HepG2 (cell line): Measurements from ENCODE around the gene DSCAML1. TPM values are rescaled to one million over a fixed set of nuclear protein-coding genes. Genes with fewer than 3 reads are reported as not detected.

Experiments used
- ATAC-seq: fragments of 200-7000 bp; cut with Tn5 transposase; 3 replicates; pipeline ENCODE4 v1.9.1; 2020; ENCODE audit warnings: mild to moderate bottlenecking, moderate library complexity
- BruUV-seq: library from RNA; stranded (reverse); fragments of 400-500 nt; replicated peaks from 2 replicates; lab custom pipeline; 2021; lab: Mats Ljungman, UMichigan
- CTCF ChIA-PET: fragments of 300-600 bp; formaldehyde crosslinking; extraction: SDS; loops from one replicate; lab custom pipeline; 2021; ENCODE audit warnings: low total read pairs, inconsistent platforms, low intra/inter-chr PET ratio; lab: Yijun Ruan, JAX
- POLR2A ChIA-PET: fragments of 350-600 bp; sonication (Branson Sonifier 250); formaldehyde crosslinking; loops from one replicate; lab custom pipeline; 2020; ENCODE audit warnings: antibody characterized with exemption, inconsistent platforms; lab: Yijun Ruan, JAX
- DNase-seq: peaks from one replicate; pipeline ENCODE4 v3.0.0-alpha.2; 2015; ENCODE audit warnings: low spot score
- FAIRE-seq: peaks from 3 replicates; lab custom pipeline; 2011; peaks lifted over from hg19 to GRCh38; lab: Jason Lieb, UNC
- H2AFZ ChIP-seq: one replicate; pipeline ENCODE4 v1.6.1; 2011; ENCODE audit warnings: low read length, inconsistent platforms
- H3K27ac ChIP-seq: fragments of 300-600 bp; 3 replicates; pipeline ENCODE4 v1.8.0; 2011; ENCODE audit warnings: mixed run types, mild to moderate bottlenecking, mixed read lengths, low read length, inconsistent platforms; ENCODE audit not compliant: insufficient read depth; ENCODE audit errors: extremely low read length
- H3K27me3 ChIP-seq, 2 experiments: fragments of 200-600 bp in 1 of 2; 2 replicates in 1 of 2; 3 replicates in 1 of 2; pipeline versions ENCODE4 v1.6.0 to v1.8.0; 2011; ENCODE audit warnings: low read length in 2 of 2, mild to moderate bottlenecking in 2 of 2, moderate library complexity in 2 of 2, inconsistent platforms in 1 of 2; ENCODE audit not compliant: insufficient read depth in 2 of 2, control insufficient read depth in 1 of 2
- H3K36me3 ChIP-seq, 2 experiments: fragments of 200-600 bp in 1 of 2; replicated peaks in 1 of 2; 2 replicates in 1 of 2; 3 replicates in 1 of 2; pipeline versions ENCODE4 v1.5.1 to v1.8.0; 2011; ENCODE audit warnings: low read length in 2 of 2, inconsistent platforms in 1 of 2; ENCODE audit not compliant: insufficient read depth in 2 of 2, control insufficient read depth in 1 of 2
- H3K4me1 ChIP-seq: 2 replicates; pipeline ENCODE4 v1.5.1; 2012; ENCODE audit warnings: low read length, inconsistent platforms; ENCODE audit not compliant: insufficient read depth
- H3K4me2 ChIP-seq: 2 replicates; pipeline ENCODE4 v1.6.0; 2011; ENCODE audit warnings: low read depth, low read length, inconsistent platforms
- H3K4me3 ChIP-seq, 3 experiments: fragments of 200-600 bp in 1 of 3; sonication (generic), shearing (Covaris generic) in 1 of 3; replicated peaks in 1 of 3; 2 replicates each; pipeline ENCODE4 v1.5.1; 2011 to 2016; ENCODE audit warnings: low read length in 3 of 3, inconsistent platforms in 2 of 3, low read depth in 2 of 3, mild to moderate bottlenecking in 2 of 3, control low read depth in 1 of 3, mixed read lengths in 1 of 3; ENCODE audit not compliant: insufficient read depth in 1 of 3
- H3K79me2 ChIP-seq: one replicate; pipeline ENCODE4 v1.6.1; 2011; ENCODE audit warnings: low read length, inconsistent platforms; ENCODE audit not compliant: insufficient read depth
- H3K9ac ChIP-seq: 2 replicates; pipeline ENCODE4 v1.6.0; 2011; ENCODE audit warnings: mild to moderate bottlenecking, low read depth, low read length, inconsistent platforms; ENCODE audit not compliant: insufficient read depth
- H3K9me3 ChIP-seq: 2 replicates; pipeline ENCODE4 v1.5.1; 2012; ENCODE audit warnings: mild to moderate bottlenecking, low read length
- H4K20me1 ChIP-seq: 2 replicates; pipeline ENCODE4 v1.6.0; 2011; ENCODE audit warnings: inconsistent platforms, mild to moderate bottlenecking, low read length, moderate library complexity; ENCODE audit not compliant: insufficient read depth
- CHD2 ChIP-seq: IDR thresholded peaks from 2 replicates; pipeline ENCODE4 v1.6.1; 2011; ENCODE audit warnings: low read depth, low read length, improper control_type of control experiment
- DMAP1 ChIP-seq: IDR thresholded peaks from 2 replicates; pipeline ENCODE4 v1.6.1; 2016
- GLI4 ChIP-seq: sonication (generic); formaldehyde crosslinking; IDR thresholded peaks from 2 replicates; pipeline ENCODE4 v1.5.1; 2020; ENCODE audit warnings: missing genetic modification reagents, mild to moderate bottlenecking, moderate library complexity, borderline replicate concordance
- HMGA1 ChIP-seq: sonication (generic); formaldehyde crosslinking; conservative IDR thresholded peaks from 2 replicates; pipeline ENCODE4 v1.4.0; 2020; ENCODE audit warnings: missing genetic modification reagents
- JUNB ChIP-seq: sonication (generic); formaldehyde crosslinking; IDR thresholded peaks from 2 replicates; pipeline ENCODE4 v1.8.0; 2022; ENCODE audit warnings: missing genetic modification reagents, mild to moderate bottlenecking, borderline replicate concordance
- KDM5A ChIP-seq: fragments of 200-600 bp; sonication (generic); IDR thresholded peaks from 2 replicates; pipeline ENCODE4 v1.7.0; 2018; ENCODE audit warnings: antibody characterized with exemption, mild to moderate bottlenecking, low read length, borderline replicate concordance
- KLF9 ChIP-seq: IDR thresholded peaks from 2 replicates; pipeline ENCODE4 v1.6.1; 2016; ENCODE audit warnings: low read depth
- PAX8 ChIP-seq: sonication (generic); formaldehyde crosslinking; IDR thresholded peaks from 2 replicates; pipeline ENCODE4 v1.8.0; 2022; ENCODE audit warnings: mild to moderate bottlenecking, missing genetic modification reagents, borderline replicate concordance
- SNAPC2 ChIP-seq: sonication (generic); formaldehyde crosslinking; IDR thresholded peaks from 2 replicates; pipeline ENCODE4 v1.8.1; 2022; ENCODE audit warnings: mild to moderate bottlenecking, missing genetic modification reagents
- YY1 ChIP-seq: IDR thresholded peaks from 2 replicates; pipeline ENCODE4 v1.6.1; 2011; ENCODE audit warnings: low read length, low read depth, moderate library complexity, mild to moderate bottlenecking; ENCODE audit not compliant: insufficient read depth, insufficient replicate concordance
- ZNF589 ChIP-seq: sonication (generic); formaldehyde crosslinking; conservative IDR thresholded peaks from 2 replicates; pipeline ENCODE4 v1.8.0; 2022; ENCODE audit warnings: mild to moderate bottlenecking, moderate library complexity, missing genetic modification reagents
- ZSCAN12 ChIP-seq: sonication (generic); formaldehyde crosslinking; IDR thresholded peaks from 2 replicates; pipeline ENCODE4 v1.9.0; 2021; ENCODE audit warnings: mild to moderate bottlenecking, missing genetic modification reagents
- WGBS: methylation state at CpG from one replicate; pipeline ENCODE4 v1.1.6; 2017; ENCODE audit warnings: low lambda C conversion rate; 5-methylcytosine and 5-hydroxymethylcytosine counted together
- in situ Hi-C: cut with HindIII; loops from 2 replicates; pipeline ENCODE4 v1.10.0; 2017; ENCODE audit warnings: low pct_unique_long_range_greater_than_20kb; ENCODE audit not compliant: extremely low pct_ligation_motif_present
- intact Hi-C: fragments of 100-400 bp; cut with micrococcal nuclease; formaldehyde crosslinking; loops from one replicate; pipeline ENCODE4 v1.10.0; 2022; ENCODE audit not compliant: unreplicated experiment
- polyA plus RNA-seq, 8 experiments: library from polyadenylated mRNA; depleted of rRNA in 3 of 8; stranded (reverse) in 7 of 8; unstranded in 1 of 8; fragments of >200 nt; fragmentation: Illumina TruSeq in 4 of 8; extraction: Trizol in 4 of 8; gene quantifications; 2 replicates each; pipeline versions ENCODE4 v1.2.1 to v1.2.3, GENCODE V29; 2011 to 2016; ENCODE audit warnings: low read depth in 4 of 8, missing spikeins in 1 of 8, mixed read lengths in 1 of 8; ENCODE audit not compliant: insufficient read depth in 1 of 8
- total RNA-seq, 5 experiments: library from RNA; depleted of rRNA; stranded (reverse); fragments of >200 nt; fragmentation: Illumina TruSeq; extraction: Trizol; gene quantifications; 2 replicates each; pipeline ENCODE4 v1.2.3, GENCODE V29; 2016; ENCODE audit warnings: low read depth in 1 of 5
- TF ChIP-seq, protein P1 (sequence below): sonication (generic); formaldehyde crosslinking; IDR thresholded peaks from 2 replicates; pipeline ENCODE4 v1.9.0; 2022; ENCODE audit warnings: missing genetic modification reagents, mild to moderate bottlenecking, borderline replicate concordance
- TF ChIP-seq, protein P2 (sequence below): sonication (generic); formaldehyde crosslinking; IDR thresholded peaks from 2 replicates; pipeline ENCODE4 v1.9.0; 2021; ENCODE audit warnings: missing genetic modification reagents, mild to moderate bottlenecking, borderline replicate concordance
- TF ChIP-seq, protein P3 (sequence below): sonication (generic); formaldehyde crosslinking; IDR thresholded peaks from 2 replicates; pipeline ENCODE4 v1.8.0; 2022; ENCODE audit warnings: mild to moderate bottlenecking, missing genetic modification reagents, moderate library complexity

Gene DSCAML1
- total and polyA plus RNA-seq, 2 of the 13 experiments (the other 11 are each of a cell fraction or from before 2014, with no cell fraction given): 0.29 to 0.40 TPM

DNA sequence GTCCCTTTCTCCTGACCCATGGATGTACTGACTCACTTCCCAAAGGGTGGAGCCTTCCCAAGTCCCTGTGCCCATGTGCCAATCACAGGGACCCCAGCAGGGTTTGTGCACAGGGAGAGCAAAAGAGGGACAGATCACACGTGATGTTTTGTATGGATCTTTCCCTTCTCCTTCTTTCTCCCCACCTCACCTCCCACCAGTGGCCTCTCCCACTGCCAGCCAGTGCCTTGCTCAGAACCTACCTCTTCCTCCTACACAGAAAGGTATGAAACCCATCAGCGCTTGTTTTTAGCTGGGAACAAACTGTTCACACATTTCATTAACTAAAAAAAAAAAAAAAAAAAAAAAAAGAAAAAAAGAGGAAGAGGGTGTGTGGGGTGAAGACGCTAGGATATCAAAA, 112.9 kb downstream of the DSCAML1 start:
- Histone ChIP-seq H3K79me2 (no peaks in the 10 kb centered on the region), H3K9ac (no peak overlapping the region), H4K20me1 (no peaks in the 10 kb centered on the region; the same call in 1 of the 2 replicates), H3K27ac (no peak overlapping the region), H3K4me2 (no peak overlapping the region), H3K9me3 (no peaks in the 10 kb centered on the region)
- CTCF ChIA-PET: no interaction called here
- 45% methylated on average over 3 of the region's 3 CpGs for WGBS
- no peak for ATAC-seq
- FAIRE-seq: no peak
- TF ChIP-seq ZSCAN12 (CRISPR knock-in tag): no peak
- TF ChIP-seq, all 625 proteins: peak for 0
- Histone ChIP-seq H3K4me3 (no peak overlapping the region), H2AFZ (no peak overlapping the region), H3K27me3 (peaks cover 2% of the 10 kb centered on the region in 2 experiments; a peak in 2 of 5 replicates), H3K36me3 (no peaks in the 10 kb centered on the region), H3K4me1 (peaks cover 11% of the 10 kb centered on the region)
- no peak for DNase-seq
- in situ Hi-C loops (no loop called here), intact Hi-C loops (no loop called here)
- BruUV-seq: no TSS peak
- POLR2A ChIA-PET: no interaction called here

DNA sequence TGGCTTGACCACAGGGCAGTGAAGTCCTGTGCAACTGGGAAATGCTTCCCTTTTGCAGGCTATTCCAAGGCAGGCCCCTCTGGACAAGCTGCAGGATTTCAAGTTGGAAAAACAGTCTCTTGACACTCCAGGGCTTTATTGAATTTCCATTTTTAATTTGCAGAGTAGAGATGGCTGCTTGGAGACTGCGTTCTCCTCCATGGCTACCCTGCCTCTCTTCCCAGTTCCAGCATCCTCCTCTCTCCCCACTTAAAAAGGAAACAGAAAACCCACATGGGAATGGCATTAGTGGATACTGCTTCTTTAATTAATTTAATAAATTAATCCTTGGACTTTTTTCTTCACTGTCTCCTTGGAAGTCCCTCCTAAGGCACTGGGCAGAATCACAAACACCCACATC, 115.6 kb downstream of the DSCAML1 start:
- FAIRE-seq (no peak), ATAC-seq (no peak), DNase-seq (no peak)
- peaks cover 21% of the 10 kb centered on the region for H3K4me1 ChIP-seq
- no peak overlapping the region for H3K27ac ChIP-seq
- ChIA-PET CTCF (no interaction called here), POLR2A (no interaction called here)
- no peaks in the 10 kb centered on the region for H3K36me3 ChIP-seq
- no peaks in the 10 kb centered on the region for H3K79me2 ChIP-seq
- intact Hi-C loops (no loop called here), in situ Hi-C loops (no loop called here)
- no peak overlapping the region for H3K4me2 ChIP-seq
- no TSS peak for BruUV-seq
- H3K9ac ChIP-seq: no peak overlapping the region
- no peaks in the 10 kb centered on the region; the same call in 1 of the 2 replicates for H4K20me1 ChIP-seq
- 25% methylated on average over 1 of the region's 1 CpG for WGBS
- TF ChIP-seq ZNF589 (CRISPR knock-in tag) (no peak), CHD2 (no peak), KLF9 (CRISPR knock-in tag) (no peak), KDM5A (no peak), SNAPC2 (CRISPR knock-in tag) (no peak), YY1 (no peak), HMGA1 (CRISPR knock-in tag) (no peak), JUNB (CRISPR knock-in tag) (no peak), GLI4 (CRISPR knock-in tag) (no peak), PAX8 (CRISPR knock-in tag) (no peak), DMAP1 (CRISPR knock-in tag) (no peak)
- TF ChIP-seq, protein P1, sequence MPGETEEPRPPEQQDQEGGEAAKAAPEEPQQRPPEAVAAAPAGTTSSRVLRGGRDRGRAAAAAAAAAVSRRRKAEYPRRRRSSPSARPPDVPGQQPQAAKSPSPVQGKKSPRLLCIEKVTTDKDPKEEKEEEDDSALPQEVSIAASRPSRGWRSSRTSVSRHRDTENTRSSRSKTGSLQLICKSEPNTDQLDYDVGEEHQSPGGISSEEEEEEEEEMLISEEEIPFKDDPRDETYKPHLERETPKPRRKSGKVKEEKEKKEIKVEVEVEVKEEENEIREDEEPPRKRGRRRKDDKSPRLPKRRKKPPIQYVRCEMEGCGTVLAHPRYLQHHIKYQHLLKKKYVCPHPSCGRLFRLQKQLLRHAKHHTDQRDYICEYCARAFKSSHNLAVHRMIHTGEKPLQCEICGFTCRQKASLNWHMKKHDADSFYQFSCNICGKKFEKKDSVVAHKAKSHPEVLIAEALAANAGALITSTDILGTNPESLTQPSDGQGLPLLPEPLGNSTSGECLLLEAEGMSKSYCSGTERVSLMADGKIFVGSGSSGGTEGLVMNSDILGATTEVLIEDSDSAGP: no peak
- TF ChIP-seq, protein P2, sequence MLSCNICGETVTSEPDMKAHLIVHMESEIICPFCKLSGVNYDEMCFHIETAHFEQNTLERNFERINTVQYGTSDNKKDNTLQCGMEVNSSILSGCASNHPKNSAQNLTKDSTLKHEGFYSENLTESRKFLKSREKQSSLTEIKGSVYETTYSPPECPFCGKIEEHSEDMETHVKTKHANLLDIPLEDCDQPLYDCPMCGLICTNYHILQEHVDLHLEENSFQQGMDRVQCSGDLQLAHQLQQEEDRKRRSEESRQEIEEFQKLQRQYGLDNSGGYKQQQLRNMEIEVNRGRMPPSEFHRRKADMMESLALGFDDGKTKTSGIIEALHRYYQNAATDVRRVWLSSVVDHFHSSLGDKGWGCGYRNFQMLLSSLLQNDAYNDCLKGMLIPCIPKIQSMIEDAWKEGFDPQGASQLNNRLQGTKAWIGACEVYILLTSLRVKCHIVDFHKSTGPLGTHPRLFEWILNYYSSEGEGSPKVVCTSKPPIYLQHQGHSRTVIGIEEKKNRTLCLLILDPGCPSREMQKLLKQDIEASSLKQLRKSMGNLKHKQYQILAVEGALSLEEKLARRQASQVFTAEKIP: no peak
- TF ChIP-seq, protein P3, sequence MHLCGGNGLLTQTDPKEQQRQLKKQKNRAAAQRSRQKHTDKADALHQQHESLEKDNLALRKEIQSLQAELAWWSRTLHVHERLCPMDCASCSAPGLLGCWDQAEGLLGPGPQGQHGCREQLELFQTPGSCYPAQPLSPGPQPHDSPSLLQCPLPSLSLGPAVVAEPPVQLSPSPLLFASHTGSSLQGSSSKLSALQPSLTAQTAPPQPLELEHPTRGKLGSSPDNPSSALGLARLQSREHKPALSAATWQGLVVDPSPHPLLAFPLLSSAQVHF (CRISPR knock-in tag): no peak
- peaks cover 2 to 9% of the 10 kb centered on the region in 2 experiments; a peak in 2 of 5 replicates for H3K27me3 ChIP-seq
- no peak overlapping the region for H3K4me3 ChIP-seq
- no peaks in the 10 kb centered on the region for H3K9me3 ChIP-seq
- H2AFZ ChIP-seq: no peak overlapping the region
